GM06990 (cell line): ENCODE data around the gene CALHM6.

ENCODE experiments used
- DNase-seq: peaks from one replicate; pipeline ENCODE4 v3.0.0-alpha.2; 2011; ENCODE audit not compliant: insufficient read length; ENCODE audit errors: extremely low read depth
- H3K27me3 ChIP-seq: replicated peaks from 2 replicates; pipeline ENCODE4 v1.6.0; 2011; ENCODE audit warnings: low read length; ENCODE audit not compliant: control insufficient read depth, insufficient read depth
- H3K36me3 ChIP-seq: 2 replicates; pipeline ENCODE4 v1.5.1; 2011; ENCODE audit warnings: low read length; ENCODE audit not compliant: control insufficient read depth, insufficient read depth
- H3K4me3 ChIP-seq: replicated peaks from 2 replicates; pipeline ENCODE4 v1.5.1; 2011; ENCODE audit warnings: low read depth, mild to moderate bottlenecking, control low read depth, low read length
- TF ChIP-seq, protein P1 (sequence below): IDR thresholded peaks from 2 replicates; pipeline ENCODE4 v1.5.1; 2011; ENCODE audit warnings: low read length, control low read depth, mild to moderate bottlenecking, inconsistent platforms; ENCODE audit not compliant: insufficient read depth, poor library complexity, severe bottlenecking

CALHM6 gene

DNA sequence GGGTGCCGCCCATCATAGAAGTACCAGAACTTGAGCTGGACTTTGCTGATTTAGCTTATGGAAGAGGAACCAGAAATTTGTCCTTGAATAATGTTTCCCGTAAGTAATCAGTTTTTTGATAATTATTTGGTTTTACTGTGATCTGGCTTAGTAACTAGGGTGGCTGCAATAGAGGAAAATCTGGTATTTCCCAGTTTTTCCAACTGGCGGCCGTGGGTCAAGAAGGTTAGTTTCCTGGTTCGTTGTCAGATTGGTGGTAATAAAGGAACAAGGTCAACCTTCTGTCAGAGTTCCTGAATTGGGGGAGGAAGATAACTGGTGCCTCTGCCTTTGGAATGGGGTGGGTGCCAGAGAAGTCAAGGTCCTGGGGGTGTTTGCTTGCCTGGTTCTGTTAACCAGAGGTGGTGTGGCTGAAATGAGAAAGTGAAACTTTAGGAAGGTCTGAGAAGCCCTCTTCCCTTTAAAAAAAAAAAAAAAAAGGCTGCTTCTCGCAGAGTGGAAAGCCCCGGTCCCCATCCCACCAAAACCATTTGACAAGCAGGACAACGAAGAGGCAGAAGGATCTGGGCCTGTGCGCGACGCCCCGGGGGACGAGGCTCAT, at the start of gene CALHM6:
Gene CALHM6, plus strand, starts transcription at position 45 of the 601 bp plus-strand sequence. Its CDS starts 555 bp downstream, at position 600.
- no peak for DNase-seq
- Histone ChIP-seq H3K4me3 (peak within 1 kb of the TSS; percentile 50), H3K27me3 (no peaks in the 10 kb centered on the region), H3K36me3 (no peaks in the 10 kb centered on the region)
- TF ChIP-seq, protein P1, sequence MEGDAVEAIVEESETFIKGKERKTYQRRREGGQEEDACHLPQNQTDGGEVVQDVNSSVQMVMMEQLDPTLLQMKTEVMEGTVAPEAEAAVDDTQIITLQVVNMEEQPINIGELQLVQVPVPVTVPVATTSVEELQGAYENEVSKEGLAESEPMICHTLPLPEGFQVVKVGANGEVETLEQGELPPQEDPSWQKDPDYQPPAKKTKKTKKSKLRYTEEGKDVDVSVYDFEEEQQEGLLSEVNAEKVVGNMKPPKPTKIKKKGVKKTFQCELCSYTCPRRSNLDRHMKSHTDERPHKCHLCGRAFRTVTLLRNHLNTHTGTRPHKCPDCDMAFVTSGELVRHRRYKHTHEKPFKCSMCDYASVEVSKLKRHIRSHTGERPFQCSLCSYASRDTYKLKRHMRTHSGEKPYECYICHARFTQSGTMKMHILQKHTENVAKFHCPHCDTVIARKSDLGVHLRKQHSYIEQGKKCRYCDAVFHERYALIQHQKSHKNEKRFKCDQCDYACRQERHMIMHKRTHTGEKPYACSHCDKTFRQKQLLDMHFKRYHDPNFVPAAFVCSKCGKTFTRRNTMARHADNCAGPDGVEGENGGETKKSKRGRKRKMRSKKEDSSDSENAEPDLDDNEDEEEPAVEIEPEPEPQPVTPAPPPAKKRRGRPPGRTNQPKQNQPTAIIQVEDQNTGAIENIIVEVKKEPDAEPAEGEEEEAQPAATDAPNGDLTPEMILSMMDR: no peak

DNA sequence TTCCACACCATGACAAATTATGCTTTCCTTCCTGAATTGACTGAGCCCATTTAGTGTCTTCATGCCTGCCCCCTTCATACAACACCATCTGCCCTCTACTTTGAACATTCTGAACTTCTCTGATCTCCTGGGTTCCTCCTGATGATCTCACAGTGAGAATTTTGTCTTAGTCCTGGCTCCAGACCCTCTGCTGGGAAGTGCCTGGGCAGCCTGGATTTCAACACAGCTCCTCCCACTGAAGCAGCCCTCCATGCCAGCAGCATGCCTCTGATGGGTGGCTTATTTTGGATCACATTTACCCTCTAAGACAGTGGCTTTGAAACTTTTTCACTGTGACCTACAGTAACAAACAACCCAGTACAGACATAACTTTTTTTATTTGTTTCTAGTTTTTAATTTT, 48.9 kb upstream of the CALHM6 start:
- no peak overlapping the region for H3K4me3 ChIP-seq
- H3K27me3 ChIP-seq: no peaks in the 10 kb centered on the region
- TF ChIP-seq, protein P1: no peak
- H3K36me3 ChIP-seq: no peaks in the 10 kb centered on the region
- no peak for DNase-seq

DNA sequence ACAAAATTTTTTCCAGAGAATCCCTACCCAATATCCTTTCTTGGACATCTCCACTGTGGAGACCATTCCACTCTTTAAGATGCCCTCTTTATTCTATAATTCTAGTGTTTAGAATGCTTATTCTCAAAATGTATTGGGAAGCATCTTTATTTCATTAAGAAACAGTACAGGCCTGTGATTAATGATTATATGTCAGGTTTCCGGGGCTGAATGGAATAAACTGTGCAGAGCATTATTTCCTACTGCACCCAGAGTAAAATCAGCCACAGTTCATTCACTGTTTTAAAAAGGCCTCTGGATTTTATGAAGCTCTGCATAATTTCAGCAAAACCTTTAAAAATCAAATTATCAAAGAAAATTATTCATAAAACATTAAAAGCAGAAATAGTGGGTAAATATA, 47.8 kb upstream of the CALHM6 start:
- no peaks in the 10 kb centered on the region for H3K27me3 ChIP-seq
- TF ChIP-seq, protein P1: no peak
- no peak overlapping the region for H3K4me3 ChIP-seq
- H3K36me3 ChIP-seq: peaks cover 3% of the 10 kb centered on the region
- DNase-seq: no peak

DNA sequence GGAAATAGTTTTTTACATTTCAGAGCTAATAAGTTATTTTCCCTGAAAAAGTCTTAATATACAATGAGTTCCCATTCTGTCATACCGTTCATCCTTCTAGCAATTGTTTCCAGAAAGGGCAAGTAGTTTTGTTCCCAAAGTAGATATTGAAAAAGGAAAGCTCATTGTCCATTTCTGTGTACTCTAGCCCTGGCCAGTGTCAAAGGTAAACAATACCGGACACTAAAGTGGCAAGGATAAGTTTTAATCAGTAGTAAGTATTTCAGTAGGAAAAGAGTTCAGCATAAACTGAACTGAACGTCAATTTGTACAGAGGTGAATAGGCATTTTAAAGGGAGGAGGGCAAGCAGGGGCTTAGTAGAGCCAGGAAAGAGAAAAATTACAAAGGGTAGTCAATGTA, 43.5 kb upstream of the CALHM6 start:
- Histone ChIP-seq H3K4me3 (no peak overlapping the region), H3K36me3 (peaks cover 4% of the 10 kb centered on the region), H3K27me3 (no peaks in the 10 kb centered on the region)
- DNase-seq: no peak
- TF ChIP-seq, protein P1: no peak

DNA sequence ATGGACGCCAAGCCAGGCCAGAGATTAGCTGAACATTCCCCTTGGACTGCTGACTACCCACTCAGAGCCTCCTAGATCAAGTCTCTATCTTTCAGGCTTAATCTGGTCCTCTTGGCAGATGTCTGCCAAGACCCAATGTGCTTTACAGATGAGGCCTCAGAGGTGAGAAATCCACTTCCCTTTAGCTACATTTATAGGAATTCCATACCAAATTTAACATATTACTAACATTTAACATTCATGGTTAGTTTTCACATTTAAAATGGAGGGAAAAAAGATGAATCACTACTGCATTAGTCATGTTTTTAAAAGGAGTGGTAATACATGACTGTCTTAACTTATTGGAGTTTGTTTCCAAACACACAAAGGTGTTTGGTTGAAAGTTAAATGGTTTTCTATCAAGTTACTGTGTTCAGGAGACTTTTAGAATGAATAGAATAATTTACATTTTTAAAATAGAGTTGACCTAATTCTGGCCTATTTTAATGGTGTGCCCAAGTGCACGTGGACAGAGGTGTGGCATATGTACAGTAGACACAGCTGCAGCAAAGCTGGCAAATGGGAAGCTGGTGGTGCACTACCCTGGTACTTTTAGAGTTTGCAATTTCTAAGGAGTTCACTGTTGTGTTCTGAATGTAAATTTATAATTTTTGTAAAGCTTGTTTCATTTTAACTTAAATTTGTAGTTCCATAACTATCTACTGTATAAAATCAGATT, 41.9 kb upstream of the CALHM6 start:
- H3K4me3 ChIP-seq: no peak overlapping the region
- no peak for DNase-seq
- TF ChIP-seq, protein P1: no peak
- H3K27me3 ChIP-seq: no peaks in the 10 kb centered on the region
- peaks cover 4% of the 10 kb centered on the region for H3K36me3 ChIP-seq

DNA sequence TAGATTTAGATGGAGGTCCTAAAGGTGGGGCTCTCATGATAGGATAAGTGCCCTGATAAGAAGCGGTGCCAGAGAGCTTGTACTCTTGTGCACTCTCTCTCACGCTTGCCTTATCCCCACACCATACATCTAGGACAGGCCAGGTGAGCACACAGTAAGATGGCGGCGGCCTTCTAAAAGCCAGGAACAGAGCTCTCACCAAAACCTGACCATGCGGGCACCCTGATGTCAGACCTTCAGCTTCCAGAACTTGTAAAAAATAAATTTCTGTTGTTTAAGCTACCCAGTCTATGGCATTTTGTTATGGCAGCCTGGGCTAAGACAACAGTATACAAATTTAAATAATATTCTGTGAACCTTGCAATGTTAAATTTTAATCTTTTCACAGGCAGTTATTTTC, 40.8 kb upstream of the CALHM6 start:
- TF ChIP-seq, protein P1: no peak
- Histone ChIP-seq H3K4me3 (no peak overlapping the region), H3K36me3 (peaks cover 4% of the 10 kb centered on the region), H3K27me3 (no peaks in the 10 kb centered on the region)
- no peak for DNase-seq
